HG03045 (cell line): ENCODE data around the gene KANSL1.
"Not testable (repeated sequence)": the region's sequence is repeated elsewhere in the genome, so short reads cannot be mapped to it uniquely, and the experiment has no call there.

ENCODE experiments used
- ATAC-seq: cut with Tn5 transposase; IDR thresholded peaks from one replicate; pipeline ENCODE4 v1.9.1; 2021; ENCODE audit warnings: mild to moderate bottlenecking, moderate library complexity; ENCODE audit not compliant: unreplicated experiment

KANSL1 gene

DNA sequence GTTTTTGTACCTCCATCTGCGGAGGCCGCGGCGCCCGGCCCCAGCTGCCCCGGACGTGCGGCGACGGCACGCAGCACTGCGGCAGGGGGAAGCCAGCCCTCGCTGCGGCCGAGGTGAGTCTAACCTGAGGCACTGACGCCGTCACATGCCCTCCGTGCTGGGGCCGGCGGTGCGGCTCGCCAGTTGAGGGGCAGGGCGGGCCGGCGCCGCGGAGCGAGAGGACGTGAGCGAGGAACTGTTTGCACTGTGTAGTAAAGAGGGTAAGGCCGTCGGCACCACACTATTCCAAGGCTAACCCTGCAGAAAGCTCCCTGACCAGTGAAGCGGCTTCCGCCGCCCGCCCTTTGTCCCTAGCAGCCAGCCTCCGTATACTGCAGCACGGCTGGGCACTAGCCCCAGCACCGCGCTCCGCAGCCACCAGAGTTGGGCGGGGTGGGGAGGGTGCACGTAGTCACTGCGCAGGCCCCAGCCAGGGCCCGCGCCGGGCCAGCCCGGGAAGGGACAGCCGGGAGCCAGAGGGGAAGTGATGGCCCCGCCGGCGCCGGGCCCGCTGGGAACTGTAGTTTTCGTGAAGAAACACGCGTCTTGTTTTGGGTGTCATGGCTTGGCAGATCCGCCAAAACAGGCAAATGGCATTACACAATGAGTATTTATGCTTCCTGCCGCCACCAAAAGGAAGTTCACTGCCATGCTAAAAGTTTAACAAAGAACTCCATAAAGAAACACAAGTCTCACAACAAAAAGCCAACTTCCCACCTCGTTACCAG, 580 bp upstream of the KANSL1 start:
- peak; percentile 66 for ATAC-seq

DNA sequence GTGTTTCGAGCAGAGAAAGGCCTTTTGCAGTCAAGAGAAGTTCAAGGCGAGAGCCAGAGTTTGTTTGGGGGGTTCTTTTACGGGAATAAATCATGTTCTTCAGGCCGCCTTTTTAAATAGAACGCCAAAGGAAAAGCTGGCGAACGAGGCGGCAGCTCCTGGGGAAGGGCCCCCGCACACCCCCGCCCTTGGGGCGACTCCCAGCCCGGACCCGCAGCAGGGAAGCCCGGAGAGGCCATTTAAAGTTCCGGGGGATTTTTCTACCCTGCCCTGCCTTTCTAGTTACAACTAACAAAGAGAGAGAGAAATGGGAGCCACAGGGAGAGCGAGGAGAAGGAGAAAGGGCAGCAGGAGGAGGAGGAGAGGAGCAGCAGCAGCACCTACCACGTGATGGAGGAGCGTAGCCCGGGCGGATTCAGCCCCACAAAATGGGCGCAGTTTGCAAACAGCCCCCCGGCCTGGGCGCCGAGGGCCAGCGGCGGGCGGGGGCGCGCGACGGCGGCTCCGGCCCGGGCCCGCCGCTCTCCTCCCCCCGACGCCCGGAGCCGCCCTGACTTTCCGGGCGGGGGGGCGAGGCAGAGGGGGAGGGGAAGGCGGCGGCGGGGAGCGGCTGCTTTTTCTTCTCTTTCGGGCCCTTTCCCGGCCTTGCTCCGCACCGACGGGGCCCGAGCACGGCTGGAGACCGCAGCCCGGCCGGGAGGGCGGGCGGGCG, 634 bp downstream of the KANSL1 start:
- ATAC-seq = peak; percentile 31

DNA sequence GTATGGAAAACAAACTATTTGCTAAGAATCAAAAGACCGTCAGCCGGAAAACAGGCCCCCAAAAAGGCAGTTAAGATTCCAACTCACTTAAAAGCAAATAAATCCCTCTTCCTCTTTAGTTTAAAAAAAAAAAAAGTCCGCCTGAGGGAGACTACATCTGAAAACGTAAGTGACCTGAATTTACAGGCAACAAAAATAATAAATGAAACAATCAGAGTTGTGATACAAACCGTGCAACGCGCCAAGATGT, 1.1 kb downstream of the KANSL1 start:
- ATAC-seq = no peak

DNA sequence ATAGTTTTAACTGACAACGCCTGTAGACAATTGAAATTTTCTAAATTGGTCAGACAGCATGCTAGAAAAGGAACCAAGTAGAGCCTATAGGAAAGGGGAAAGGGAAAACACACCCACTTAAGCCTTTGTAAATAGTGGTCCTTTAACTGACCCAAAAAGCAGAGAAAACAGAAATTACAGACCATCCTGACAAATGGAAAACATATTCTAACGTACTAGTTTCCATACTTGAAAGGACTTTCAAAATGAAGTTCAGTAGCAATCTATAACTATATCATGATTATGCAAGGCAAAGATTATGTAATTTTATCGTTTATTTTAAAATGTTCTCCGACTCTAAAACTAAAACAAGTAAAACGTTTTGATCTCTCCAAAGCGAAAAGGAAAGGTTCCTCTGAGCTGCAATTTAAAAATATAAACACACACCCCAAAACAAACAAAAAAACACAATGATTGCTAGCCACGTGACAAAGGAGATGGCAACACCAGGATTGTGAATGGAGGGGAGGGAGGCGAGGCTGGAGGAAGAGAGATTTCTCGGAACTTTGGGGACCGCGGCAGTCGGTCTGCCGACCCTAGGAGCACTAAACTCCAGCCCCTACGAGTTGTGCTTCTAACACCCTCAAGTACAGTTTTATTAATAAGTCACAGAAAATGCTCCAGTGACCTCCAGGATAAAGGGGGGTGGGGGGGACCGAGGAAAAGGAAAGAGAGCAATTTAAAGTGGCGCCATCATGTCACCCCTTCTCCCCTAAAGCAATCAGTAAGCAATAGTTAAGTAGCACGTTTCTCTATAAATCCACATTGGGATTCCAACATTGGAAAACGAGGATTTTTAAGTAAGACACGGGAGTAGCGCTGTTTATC, 1.7 kb downstream of the KANSL1 start:
- no peak for ATAC-seq

DNA sequence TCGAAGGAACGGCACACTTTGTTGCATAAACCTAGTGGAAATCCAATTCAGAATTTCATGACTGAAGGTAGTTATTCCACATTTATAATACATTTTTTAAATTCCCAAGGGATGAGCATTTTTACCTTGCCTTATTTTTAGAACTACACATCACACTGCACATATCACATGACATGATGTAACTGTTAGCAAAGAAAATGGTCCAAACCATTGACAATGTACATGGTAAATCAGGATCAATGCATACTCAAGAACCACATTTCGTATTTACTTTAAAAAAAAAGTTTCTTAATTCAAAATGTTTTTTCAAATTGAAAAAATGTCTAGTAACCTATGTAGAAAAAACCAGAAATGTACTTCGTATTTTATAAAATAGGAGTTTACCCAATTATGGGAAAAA, 2.5 kb downstream of the KANSL1 start:
- ATAC-seq = no peak

DNA sequence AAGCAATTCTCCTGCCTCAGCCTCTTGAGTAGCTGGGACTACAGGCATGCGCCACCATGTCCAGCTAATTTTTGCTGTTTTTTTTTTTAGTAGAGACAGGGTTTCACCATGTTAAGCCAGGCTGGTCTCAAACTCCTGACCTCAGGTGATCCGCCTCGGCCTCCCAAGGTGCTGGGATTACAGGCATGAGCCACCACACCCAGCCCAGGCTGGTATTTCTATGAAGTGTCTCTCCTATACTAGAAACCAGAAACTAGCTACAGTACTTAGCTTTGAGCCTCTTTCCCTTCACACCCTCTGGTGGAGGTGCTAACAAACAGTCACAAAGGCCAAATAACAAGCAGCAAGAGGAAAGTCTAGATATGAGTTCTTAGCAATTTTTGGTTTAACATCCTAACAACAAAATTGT, 6.4 kb downstream of the KANSL1 start:
- not testable (repeated sequence) for ATAC-seq

DNA sequence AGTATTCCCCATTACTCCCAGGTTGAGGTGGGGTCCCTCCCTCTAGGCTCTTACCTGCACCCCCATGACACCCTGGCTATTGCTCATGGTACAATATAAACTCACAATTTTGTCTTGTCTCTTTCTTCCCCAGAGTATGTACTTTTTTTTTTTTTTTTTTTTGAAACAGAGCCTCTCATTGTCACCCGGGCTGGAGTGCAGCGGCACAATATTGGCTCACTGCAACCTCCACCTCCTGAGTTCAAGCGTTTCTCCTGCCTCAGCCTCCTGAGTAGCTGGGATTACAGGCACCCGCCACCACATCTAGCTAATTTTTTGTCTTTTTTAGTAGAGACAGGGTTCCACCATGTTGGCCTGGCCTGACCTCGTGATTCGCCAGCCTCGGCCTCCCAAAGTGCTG, 8.5 kb downstream of the KANSL1 start:
- ATAC-seq = no peak

DNA sequence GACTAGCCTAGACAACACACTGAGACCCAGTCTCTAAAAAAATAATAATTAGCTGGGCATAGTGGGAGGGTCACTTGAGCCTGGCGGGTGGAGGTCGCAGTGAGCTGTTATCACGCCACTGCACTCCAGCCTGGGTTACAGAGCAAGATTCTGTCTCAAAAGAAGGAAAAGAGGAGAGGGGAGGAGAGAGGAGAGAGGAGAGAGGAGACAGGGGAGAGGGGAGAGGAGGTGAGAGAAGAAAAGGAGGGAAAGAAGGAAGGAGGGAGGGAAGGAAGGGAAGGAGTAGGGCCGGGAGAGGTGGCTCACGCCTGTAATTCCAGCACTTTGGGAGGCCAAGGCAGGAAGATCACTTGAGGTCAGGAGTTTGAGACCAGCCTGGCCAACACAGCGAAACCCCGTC, 9.8 kb downstream of the KANSL1 start:
- not testable (repeated sequence) for ATAC-seq

DNA sequence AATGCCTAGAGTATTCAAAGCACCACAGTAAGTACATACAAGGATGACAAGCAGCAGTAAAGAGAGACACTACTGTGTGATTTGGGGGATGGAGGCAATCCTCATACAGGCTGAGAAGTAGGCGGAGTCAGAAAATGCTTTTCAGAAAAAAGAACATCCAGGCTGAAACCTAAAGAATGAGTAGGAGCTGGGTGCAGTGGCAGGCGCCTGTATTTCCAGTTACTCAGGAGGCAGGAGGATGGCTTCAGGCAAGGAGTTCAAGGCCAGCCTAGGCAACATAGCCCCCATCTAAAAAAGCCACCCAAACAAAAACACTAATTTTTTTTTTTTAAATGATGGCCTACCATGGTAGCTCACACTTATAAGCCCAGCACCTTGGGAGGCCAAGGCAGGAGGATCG, 10.3 kb downstream of the KANSL1 start:
- ATAC-seq = no peak

DNA sequence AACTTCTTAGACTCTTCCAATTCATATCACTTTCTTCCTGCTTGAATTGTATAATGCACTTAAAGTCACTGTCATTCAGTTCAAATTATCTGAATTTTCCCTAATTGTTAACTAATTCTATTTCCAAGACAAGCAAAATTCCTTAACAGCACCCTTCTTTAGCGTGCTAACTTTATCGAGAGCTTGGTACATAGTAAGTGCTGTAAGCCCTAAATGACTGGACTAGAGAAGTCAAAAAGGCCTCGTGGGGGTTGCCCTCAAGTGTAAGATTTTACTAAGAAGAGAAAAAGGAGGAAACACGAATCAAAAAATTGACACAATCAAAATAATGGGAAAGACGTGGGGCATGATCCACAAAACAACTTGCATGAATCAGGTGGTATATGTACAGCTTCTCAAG, 11.3 kb downstream of the KANSL1 start:
- no peak for ATAC-seq

DNA sequence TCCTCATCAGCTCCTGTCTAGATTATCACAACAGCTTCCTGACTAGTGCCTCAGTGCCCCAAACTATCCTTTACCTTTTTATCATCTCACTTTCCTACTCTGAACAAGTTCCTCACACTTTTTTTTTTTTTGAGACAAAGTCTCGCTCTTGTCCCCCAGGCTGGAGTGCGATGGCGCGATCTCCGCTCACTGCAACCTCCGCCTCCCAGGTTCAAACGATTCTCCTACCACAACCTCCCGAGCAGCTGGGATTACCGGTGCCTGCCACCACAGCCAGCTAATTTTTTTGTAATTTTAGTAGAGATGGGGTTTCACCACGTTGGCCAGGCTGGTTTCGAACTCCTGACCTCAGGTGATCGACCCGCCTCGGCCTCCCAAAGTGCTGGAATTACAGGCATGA, 11.9 kb downstream of the KANSL1 start:
- not testable (repeated sequence) for ATAC-seq

DNA sequence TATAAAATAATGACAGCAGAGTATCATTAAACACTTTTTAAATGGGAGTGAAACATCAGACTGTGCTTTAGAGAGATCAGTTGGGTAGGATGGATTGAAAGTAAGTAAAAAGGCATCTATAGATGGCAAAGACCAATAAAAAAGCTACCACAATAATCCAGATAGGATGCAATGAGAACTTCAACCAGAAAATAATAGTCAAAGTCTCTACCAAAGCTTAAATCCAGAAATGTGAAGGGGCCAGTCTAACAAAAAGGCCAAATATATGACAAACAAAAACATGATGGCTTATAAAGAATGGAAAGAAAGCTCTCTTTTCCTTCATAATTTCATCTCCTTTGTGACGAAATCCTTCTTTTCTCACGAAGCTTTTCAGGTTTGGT, 12.3 kb downstream of the KANSL1 start:
- no peak for ATAC-seq

DNA sequence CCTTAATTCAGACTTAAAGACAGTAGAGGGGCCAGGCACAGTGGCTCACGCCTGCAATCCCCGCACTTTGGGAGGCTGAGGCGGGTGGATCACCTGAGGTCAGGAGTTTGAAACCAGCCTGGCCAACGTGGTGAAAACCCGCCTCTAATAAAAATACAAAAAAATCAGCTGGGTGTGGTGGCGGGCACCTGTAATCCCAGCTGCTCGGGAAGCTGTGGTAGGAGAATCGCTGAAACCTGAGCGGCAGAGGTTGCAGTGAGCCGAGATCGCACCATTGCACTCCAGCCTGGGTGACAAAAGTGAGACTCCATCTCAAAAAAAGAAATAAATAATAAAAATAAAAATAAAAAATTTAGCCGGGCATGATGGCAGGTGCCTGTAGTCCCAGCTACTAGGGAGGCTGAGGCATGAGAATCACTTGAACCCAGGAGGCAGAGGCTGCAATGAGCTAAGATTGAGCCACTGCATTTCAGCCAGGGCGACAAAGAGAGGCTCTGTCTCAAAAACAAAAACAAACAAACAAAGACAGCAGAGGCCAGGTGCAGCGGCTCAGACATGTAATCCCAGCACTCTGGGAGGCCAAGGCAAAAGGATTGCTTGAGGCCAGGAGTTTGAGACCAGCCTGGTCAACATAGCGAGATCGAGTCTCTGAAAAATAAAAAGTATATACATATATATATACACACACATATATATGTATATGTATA, 12.9 kb downstream of the KANSL1 start:
- ATAC-seq = not testable (repeated sequence)

DNA sequence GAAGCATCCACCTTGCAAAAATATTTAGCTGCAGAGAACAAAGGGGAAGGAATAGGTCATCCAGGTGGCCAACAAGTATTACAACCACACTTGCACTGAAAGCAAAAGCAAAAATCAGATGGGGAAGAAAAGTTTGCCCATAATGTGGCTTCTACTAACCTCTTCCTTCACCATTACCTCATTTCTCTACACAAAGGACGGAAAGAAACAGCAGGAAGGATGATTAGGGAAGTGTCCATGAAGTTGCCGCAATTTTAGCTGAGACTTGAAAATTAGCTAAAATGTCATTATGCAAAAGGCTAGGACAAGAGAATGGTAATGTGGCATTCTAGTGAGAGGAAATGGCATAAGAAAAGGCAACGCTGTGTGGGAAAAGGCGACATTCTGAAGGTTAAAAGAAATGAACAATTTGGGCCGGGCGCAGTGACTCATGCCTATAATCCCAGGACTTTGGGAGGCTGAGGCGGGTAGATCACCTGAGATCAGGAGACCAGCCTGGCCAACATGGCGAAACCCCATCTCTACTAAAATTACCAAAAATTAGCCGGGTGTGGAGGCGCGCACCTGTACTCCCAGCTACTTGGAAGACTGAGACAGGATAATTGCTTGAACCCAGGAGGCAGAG, 13.7 kb downstream of the KANSL1 start:
- no peak for ATAC-seq

DNA sequence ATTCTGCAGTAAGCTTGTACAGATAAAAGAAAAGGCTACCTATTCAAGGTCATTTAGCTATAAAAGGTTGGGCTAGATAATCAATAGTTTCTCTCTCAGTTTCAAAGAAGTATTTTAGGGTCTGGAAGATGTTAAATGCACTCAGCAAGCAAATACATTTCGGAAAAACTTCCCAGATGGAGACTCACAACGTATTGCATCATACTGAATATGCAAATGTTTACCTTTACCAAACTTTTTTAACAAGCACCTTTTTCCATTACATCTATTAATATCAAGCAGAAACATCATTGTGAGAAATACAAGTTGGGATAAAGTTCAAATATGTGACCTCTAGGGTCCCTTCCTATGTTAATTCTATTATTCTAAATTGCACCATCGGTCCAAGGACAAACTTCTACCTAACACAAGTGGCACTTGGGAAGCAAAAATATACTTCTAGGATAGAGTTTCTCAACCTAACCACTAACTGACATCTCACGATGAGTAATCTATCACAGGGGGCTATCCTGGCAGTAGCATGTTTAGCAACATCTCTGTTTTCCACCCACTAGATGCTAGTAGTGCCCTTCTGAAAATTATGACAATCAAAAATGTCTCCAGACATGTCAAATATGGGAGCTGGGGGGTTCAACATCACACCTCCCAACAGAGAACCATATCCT, 14.5 kb downstream of the KANSL1 start:
- ATAC-seq = no peak

DNA sequence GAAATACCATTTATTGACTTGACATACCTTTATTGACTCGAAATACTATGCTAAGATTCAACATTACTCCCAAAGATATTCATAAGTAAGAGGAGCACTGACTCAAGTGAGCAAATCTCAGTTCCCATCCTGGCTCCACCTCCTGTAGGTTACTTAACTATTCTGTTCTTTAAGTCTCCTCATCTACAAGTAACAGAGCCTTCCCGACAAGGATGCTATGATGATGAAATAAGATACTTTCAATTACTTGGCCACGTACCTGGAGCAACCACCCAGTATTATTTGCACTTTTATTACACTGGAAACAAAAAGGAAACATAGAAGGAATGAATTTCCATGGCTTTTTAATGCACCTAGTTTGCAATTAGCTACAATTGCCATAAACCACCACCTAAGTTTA, 16.3 kb downstream of the KANSL1 start:
- ATAC-seq = no peak

DNA sequence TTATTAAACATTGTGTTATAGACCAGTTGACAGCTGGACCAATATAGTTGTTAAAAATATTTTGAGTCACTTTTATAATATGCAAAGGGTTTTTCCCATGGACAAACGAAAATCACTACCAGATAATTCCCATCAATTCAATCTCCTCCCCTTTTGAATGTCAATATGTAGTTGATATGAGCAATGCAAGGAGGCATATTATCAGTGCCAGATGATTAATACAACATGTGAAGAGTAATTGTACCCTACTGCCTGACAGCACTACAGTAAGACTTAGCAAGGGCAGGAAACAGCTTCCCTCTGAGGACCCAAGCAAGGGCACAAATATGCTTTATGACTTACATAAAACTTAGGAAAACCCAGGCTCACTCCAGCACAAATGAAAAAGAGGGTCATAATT, 17.3 kb downstream of the KANSL1 start:
- ATAC-seq = no peak

DNA sequence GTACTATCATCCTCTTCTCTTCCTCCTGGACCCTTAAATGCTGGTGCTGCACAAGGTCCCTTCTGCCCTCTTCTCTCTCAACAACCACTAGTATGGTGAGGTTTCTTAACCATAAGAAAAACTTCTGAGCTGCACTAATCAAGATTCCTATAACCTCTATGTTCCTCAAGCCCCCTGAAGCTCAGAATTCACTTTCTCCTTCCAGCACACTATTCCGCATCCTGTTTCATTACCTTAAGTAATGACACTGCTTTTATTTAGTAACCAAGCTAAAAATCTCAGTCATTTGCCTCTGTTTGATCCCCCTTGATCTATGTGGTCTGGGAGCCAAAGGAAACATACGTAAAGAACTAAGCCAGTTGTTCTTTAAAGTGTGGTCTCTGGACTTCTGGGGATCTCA, 20.1 kb downstream of the KANSL1 start:
- ATAC-seq = no peak

DNA sequence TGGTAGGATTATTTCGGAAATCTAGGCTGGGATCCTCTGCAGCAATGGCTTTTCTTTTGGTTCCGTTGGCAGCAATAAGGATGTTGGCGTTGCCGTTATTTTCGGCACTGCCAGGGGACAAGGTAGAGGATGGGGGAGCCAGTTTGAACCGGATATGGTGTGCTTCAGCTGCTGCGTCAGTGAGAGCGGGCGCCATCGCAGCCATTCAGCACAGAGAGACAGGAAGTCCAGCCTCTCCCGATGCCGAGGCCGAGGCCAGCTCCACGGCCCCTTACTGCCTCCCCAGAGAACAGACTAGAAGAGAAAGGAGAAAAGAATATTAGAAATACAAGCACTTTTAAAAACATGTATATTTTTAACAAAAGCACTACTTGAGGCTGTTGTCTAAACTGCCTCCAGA, 21.3 kb downstream of the KANSL1 start:
- no peak for ATAC-seq
